ENCODE results near the gene SRR.

GRCh38 chr17:2295575-2295974, 8.2 kb upstream of the SRR start:
- TF ChIP-seq CTCF (conservative IDR thresholded peaks at IDR 0.05; ENCODE audit: low read length) (no peak), EZH2phosphoT487 (IDR thresholded peaks at IDR 0.05; ENCODE audit: borderline replicate concordance) (no peak)

Data from Loucy (cell line).